HG03457 (cell line): ENCODE data around the gene BCAS3.

ENCODE experiments used
- ATAC-seq: cut with Tn5 transposase; IDR thresholded peaks from one replicate; pipeline ENCODE4 v1.9.1; 2021; ENCODE audit warnings: moderate number of reproducible peaks; ENCODE audit not compliant: unreplicated experiment

The BCAS3 gene

GRCh38 chr17:61323909-61324868 lies 646.5 kb downstream of the BCAS3 start:
- no peak for ATAC-seq

DNA sequence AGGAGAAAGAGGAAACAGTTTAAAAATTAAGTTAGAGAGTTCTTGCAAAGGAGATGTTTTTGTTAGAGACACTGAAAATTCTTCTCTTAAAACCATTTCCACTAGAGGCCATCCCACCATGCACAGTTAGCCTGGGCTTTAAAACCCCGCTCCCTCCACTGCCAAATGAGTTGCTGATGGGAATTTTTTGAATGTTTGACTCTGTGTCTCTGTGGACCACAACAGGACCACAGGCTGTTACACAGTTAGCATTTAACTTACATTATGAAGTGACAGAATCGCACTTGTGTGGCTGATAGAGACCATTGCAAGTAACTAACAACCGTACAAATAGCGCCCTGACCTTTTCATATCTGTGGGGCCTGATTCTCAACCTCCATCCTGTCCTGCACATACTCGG lies 647.3 kb downstream of the BCAS3 start:
- ATAC-seq, result no peak

DNA sequence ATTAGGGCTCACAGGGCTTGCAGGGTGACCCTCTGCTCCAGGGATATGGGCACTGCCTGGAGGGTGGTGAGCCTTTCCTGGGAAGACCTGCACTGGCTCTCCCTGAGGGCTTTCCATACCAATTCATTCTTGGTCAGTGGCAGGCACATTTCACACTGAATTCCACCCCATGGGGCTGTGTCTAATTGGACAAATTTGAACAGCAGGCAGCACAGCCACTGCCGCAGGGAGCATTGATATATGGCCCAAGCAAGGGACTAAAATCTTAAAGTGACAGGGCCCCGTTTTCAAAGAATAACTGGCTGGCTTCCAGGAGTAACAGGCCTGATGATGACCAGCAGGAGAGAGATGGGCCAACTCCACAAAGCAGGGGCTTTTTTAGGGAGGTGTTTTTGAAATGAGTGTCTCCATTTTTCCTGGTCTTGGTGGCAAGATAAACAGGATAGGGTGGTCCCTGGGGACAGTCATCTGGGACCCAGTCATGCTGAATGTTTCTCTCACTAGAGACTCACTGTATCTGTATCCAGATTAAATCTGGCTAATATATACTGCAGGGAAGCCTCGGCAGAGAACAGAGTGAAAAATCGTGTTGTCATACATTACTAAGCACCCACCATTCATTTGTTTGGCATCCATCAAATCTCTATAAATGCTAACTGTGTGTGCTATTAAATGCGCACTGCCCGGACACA lies 647.9 kb downstream of the BCAS3 start:
- no peak for ATAC-seq

GRCh38 chr17:61326330-61326729 lies 648.7 kb downstream of the BCAS3 start:
- no peak for ATAC-seq

- no peak for ATAC-seq
Measured at GRCh38 chr17:61328351-61328750, 650.7 kb downstream of the BCAS3 start.

DNA sequence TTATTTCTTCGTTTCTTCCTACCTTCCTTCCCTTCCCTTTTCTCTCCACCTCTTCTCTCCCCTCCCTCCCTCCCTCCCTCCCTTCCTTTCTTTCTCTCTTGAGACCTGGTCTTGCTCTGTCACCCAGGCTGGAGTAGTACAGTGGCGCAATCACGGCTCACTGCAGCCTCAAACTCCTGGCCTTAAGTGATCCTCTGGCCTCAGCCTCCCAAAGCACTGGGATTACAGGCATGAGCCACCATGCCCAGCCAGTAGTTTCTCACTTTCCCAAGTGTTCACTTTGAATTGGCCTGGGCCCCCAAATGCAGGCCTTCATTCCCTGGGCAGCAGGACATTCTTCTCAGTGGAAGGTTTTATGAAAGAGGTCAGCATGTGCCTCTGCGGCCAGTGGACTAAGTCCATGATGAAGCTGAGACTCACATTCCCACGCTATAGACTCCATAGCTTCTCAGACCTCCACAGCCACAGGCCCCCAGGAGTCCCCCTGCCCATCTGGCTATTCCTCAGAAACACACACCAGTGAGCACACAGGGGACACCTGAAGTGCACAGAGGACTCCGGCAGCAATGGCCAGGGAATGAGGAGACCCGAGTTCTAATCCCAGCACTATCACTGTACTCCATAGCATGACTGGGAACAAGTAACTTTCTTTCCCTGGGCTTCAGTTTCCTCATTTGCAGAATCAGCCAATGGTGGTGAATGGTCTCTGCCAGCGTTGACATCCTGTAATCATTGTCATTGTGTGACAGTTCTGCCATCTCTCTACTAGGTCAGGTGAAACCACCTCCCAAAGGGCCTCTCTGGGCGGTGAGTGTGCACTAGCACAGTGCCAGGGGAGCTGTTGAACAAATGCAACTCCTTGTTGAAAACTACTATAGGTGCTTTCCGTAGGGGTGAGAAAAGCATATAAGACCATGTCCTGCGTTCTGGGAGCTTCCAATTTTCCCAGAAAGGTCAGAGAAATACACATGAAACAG lies 652.8 kb downstream of the BCAS3 start:
- no peak for ATAC-seq

DNA sequence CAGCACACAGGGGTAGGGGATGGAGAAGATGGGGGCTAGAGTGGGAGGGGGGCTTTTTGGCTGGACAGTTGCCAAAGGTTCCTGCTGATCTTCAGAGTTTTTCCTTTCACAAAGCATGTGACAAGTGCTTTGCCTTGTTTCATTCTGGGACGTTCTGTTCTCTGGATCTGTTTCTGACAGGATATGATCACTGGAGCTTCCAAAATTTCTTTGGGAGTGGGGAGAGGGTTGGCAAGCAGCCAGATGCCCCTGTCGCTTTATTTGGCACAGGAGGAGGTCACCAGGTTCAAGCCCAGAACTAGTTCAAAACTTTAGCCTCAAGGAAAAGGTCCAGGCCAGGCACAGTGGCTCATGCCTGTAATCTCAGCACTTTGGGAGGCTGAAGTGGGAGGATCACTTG lies 653.5 kb downstream of the BCAS3 start:
- ATAC-seq, result no peak

GRCh38 chr17:61331886-61332285 lies 654.2 kb downstream of the BCAS3 start:
- ATAC-seq, result no peak

GRCh38 chr17:61333136-61333535 lies 655.5 kb downstream of the BCAS3 start:
- no peak for ATAC-seq

- ATAC-seq, result no peak
Measured at GRCh38 chr17:61334673-61335072, 657.0 kb downstream of the BCAS3 start.

- ATAC-seq, result no peak
Measured at GRCh38 chr17:61335105-61335844, 657.6 kb downstream of the BCAS3 start.

DNA sequence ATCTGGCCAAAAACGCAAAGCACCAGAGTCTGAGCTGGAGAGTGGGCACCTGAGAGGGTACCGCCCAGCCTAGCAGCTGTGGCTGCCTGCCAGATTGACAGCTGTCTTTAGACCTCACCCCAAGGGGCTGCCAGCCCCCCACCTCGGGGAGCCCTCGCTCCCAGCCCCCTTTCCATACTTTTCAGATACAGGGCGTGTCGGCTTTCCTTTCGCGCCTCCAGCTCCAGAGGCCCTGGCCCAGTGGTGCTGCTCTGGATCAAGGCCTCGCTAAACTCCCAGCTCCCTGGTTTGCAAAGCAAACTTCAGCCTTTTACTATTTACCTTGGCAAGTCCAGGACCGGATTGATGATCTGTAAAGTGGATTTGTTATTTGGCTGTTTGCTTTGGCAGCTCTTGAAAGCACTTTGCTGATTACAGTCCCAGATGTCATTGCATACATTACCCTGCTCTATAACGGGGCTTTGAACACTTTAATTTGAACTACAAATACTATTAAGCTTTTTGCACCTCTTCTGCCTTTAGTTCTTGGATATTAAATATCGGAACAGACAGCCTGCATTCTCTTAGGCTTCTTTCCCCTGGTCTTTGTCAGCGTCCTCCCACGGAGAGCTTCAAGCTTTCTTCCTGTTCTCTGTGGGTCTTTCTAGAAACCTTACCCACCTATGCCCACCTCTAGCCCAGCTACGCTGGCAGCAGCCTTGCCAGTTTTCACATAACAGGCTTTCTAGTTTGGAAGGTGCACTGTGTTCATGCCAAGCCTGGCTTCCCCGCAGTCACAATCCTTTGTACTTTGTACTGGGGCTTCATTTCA lies 658.4 kb downstream of the BCAS3 start:
- no peak for ATAC-seq

DNA sequence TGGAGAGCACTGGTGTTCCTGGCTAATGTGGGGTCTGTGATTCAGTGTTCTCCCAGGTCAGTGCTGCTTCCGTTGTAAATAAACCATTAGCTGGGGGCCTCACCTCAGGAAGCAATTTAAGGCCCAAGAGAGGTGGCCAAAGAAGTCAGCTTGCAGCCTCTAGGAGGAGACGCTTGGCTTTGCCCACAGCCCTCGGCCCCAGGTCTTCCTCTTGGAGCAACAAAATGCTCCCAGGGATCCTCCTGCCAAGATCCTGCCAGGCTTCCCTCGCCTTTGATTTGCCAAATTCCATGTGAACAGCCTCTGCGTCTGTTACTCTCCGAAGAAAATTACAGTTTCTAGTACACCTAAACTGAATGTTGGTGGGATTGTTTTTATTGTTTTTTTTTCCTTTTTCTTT lies 659.6 kb downstream of the BCAS3 start:
- ATAC-seq, result no peak

DNA sequence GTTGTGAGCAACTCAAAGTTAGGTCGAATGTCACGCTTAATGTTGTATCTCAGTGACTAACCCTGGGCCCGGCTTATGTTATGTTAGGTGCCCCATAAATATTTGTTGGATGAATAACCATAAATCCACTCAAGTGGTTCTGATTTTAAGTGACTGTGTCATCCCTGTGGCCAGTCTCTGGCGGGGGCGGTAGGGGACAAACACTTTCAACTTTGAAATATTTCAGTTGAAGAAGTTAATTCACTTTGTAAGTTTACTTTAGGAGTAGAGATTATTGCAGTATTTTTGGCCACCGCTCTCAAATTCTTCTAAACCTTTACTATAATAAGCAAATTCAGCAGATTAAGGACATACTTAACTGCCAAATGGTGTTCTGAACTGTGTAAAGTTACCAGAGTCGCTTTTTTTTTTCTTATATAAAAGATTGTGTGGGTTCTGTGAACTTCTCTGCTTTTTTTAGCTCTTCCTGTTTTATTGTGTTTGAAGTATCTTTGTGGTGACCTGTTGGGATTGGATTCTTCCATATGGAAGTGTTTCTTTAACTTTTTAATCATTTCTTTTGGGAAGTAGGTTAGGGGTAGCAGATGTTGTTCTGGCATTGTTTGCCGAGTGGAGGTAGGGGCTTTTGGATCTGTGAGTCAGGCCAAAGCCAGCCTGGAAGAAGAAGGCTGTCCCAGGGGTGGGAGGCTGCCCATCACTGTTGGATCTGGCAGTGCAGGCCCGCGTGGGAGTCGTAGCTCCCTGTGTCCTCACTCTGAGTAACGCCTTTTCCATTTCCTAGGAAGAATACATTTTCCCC lies 660.5 kb downstream of the BCAS3 start:
- no peak for ATAC-seq

DNA sequence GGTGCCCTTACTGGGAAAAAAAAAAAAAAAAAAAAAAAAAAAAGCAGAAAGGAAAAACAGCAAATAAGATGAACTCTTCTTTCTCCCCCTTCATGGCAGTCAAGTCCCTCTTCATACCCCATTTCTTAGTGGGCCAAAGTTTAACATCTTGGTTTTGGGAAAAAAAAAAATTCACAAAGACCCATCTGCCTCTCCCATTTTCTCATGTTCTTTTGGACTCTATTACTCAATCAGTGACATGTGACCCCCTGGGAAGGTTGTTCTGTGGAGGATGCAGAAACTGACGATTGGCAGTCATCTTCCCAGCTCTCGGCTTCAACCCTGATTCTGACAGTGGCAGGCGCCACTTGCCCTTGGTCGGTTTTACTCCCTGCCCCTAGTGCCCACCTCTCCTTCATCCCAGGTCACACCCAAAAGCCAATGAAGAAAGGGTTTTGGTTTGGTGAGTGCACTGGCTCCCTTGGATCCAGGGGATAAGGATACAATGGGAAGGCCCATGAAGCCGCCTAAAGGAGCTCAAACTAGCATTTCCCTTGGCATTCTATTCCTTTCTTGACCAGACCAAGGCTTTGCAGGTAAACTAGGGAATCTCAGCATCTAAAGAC lies 661.3 kb downstream of the BCAS3 start:
- ATAC-seq, result no peak

- no peak for ATAC-seq
Measured at GRCh38 chr17:61340431-61341209, 663.0 kb downstream of the BCAS3 start.

DNA sequence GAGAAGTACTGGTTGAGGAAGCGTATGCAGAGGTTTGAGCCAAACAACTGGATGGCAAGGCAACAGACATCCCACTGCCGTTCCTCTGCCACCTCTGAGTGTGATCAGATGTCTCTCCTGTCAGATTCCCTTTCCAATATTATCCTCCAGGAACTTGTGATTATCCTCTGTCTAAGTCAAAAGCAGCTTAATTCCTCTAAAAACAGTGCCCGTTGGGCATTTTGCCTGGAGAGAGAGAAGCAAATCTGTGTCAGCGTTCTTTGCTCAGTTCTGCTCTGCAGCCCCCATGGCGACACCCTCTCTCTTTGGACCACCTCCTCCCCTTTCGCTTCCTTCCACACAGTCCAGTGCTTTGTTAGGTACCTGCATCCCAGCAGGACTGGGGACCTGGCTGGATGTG lies 665.9 kb downstream of the BCAS3 start:
- ATAC-seq, result no peak
